OCI-LY3 (cell line): Measurements from ENCODE around the gene CELA1.

ENCODE experiments used
- H2AFZ ChIP-seq: fragments of 200-600, 300-600 bp; shearing (Covaris generic); 2 replicates; pipeline ENCODE4 v1.6.0; 2014; ENCODE audit warnings: antibody characterized with exemption, low read depth, low read length
- H3K27ac ChIP-seq: fragments of 200-600, 300-600 bp; sonication (generic); 2 replicates; pipeline ENCODE4 v1.5.1; 2014; ENCODE audit warnings: mild to moderate bottlenecking, low read length, moderate library complexity, mixed read lengths
- H3K27me3 ChIP-seq: fragments of 200-600, 300-600 bp; sonication (generic); 2 replicates; pipeline ENCODE4 v1.6.1; 2014; ENCODE audit warnings: low read depth, low read length, mixed read lengths
- H3K36me3 ChIP-seq: fragments of 200-600, 300-600 bp; sonication (generic); replicated peaks from 2 replicates; pipeline ENCODE3; 2014; ENCODE audit warnings: low read depth, low read length, mixed read lengths
- H3K4me1 ChIP-seq: fragments of 300-600, 200-600 bp; sonication (generic); 2 replicates; pipeline ENCODE4 v1.6.1; 2014; ENCODE audit warnings: low read length, mixed read lengths
- H3K4me2 ChIP-seq: fragments of 200-600, 300-600 bp; sonication (generic); 2 replicates; pipeline ENCODE4 v1.6.1; 2014; ENCODE audit warnings: low read length, mixed read lengths
- H3K4me3 ChIP-seq: fragments of 300-600, 200-600 bp; sonication (generic); 2 replicates; pipeline ENCODE4 v1.5.1; 2014; ENCODE audit warnings: antibody characterized with exemption, mild to moderate bottlenecking, low read length, moderate library complexity
- H3K79me2 ChIP-seq: fragments of 300-600, 200-600 bp; shearing (Covaris generic); 2 replicates; pipeline ENCODE4 v1.6.1; 2014; ENCODE audit warnings: mild to moderate bottlenecking, low read length, mixed read lengths
- H3K9ac ChIP-seq: fragments of 300-600, 200-600 bp; shearing (Covaris generic); 2 replicates; pipeline ENCODE4 v1.6.0; 2014; ENCODE audit warnings: mild to moderate bottlenecking, low read length, moderate library complexity
- H3K9me3 ChIP-seq: fragments of 200-600, 300-600 bp; shearing (Covaris generic); 2 replicates; pipeline ENCODE4 v1.6.1; 2014; ENCODE audit warnings: low read length, mixed read lengths; ENCODE audit not compliant: insufficient read depth
- H4K20me1 ChIP-seq: fragments of 200-600, 300-600 bp; sonication (generic); 2 replicates; pipeline ENCODE4 v1.6.1; 2016; ENCODE audit warnings: low read length, mixed read lengths; ENCODE audit not compliant: insufficient read depth
- CTCF ChIP-seq: fragments of 200-600, 300-600 bp; sonication (generic); IDR thresholded peaks from 2 replicates; pipeline ENCODE4 v1.5.1; 2014; ENCODE audit warnings: antibody characterized with exemption, low read length, low read depth
- EZH2phosphoT487 ChIP-seq: fragments of 200-600 bp; shearing (Covaris generic); IDR thresholded peaks from 2 replicates; pipeline ENCODE4 v1.6.1; 2018; ENCODE audit warnings: antibody characterized with exemption, mixed run types, low read depth

The CELA1 gene

DNA sequence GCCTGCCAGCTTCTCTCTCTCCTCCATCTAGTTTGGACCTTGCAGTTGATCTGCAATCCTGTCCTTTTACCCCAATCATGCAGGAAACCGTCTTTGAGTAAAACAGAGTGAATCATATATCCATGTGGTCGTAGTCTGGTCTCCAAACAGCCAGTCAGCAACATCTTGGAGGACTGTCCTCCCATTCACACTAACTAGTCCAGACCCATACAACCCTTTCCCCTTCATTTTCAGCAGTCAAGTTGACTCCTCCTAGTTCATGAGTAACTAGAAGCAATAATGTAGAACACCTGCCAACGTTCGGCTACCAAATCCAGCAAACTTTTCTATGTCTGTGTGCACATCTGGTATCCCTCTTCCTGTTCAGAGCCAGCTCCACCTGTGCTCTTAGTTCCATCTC lies 11.7 kb downstream of the CELA1 start:
- Histone ChIP-seq H3K9me3 (no peaks in the 10 kb centered on the region), H3K36me3 (no peaks in the 10 kb centered on the region), H3K9ac (no peak overlapping the region), H3K27me3 (no peaks in the 10 kb centered on the region), H3K79me2 (no peaks in the 10 kb centered on the region), H3K4me2 (no peak overlapping the region), H4K20me1 (no peaks in the 10 kb centered on the region), H3K4me3 (no peak overlapping the region), H2AFZ (no peak overlapping the region), H3K27ac (no peak overlapping the region), H3K4me1 (peaks cover 15% of the 10 kb centered on the region)
- TF ChIP-seq EZH2phosphoT487: no peak
- TF ChIP-seq CTCF: no peak

GRCh38 chr12:51333536-51333935 lies 12.9 kb downstream of the CELA1 start:
- H2AFZ ChIP-seq: no peak overlapping the region
- no peak for TF ChIP-seq CTCF
- no peak for TF ChIP-seq EZH2phosphoT487

DNA sequence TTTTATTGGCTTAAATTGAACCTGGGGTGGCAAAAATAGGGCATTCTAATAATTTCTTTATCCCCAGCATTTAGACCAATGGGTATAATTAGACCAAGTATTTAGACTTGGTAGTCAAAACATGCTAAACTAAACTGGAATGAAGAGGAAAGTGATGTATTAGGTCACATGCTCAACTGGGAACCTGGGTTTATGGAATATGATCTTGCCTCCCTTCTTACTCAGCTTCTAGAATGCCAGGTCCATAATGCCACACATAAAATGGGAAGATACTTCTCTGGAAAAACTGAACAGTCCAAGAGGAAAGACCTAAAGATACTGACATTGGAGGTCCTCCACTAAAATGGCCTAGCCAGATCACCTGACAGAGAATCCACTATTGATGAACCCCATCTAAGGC lies 16.3 kb downstream of the CELA1 start:
- Histone ChIP-seq H3K9ac (no peak overlapping the region), H3K4me3 (no peak overlapping the region), H3K4me1 (peaks cover 26% of the 10 kb centered on the region), H3K4me2 (no peak overlapping the region), H2AFZ (peak overlapping the region; percentile 27; the same call in 1 of the 2 replicates), H3K36me3 (no peaks in the 10 kb centered on the region), H3K27me3 (no peaks in the 10 kb centered on the region), H4K20me1 (no peaks in the 10 kb centered on the region), H3K27ac (no peak overlapping the region), H3K79me2 (no peaks in the 10 kb centered on the region), H3K9me3 (no peaks in the 10 kb centered on the region)
- TF ChIP-seq CTCF (no peak), EZH2phosphoT487 (no peak)

More at GRCh38 chr12:51333536-51333935, 12.9 kb downstream of the CELA1 start:
- no peaks in the 10 kb centered on the region for H3K36me3 ChIP-seq
- no peaks in the 10 kb centered on the region for H3K27me3 ChIP-seq
- no peak overlapping the region for H3K4me2 ChIP-seq
- H3K9ac ChIP-seq: no peak overlapping the region
- H4K20me1 ChIP-seq: no peaks in the 10 kb centered on the region
- H3K27ac ChIP-seq: no peak overlapping the region
- no peaks in the 10 kb centered on the region for H3K79me2 ChIP-seq
- H3K9me3 ChIP-seq: no peaks in the 10 kb centered on the region
- peaks cover 21% of the 10 kb centered on the region for H3K4me1 ChIP-seq
- no peak overlapping the region for H3K4me3 ChIP-seq

DNA sequence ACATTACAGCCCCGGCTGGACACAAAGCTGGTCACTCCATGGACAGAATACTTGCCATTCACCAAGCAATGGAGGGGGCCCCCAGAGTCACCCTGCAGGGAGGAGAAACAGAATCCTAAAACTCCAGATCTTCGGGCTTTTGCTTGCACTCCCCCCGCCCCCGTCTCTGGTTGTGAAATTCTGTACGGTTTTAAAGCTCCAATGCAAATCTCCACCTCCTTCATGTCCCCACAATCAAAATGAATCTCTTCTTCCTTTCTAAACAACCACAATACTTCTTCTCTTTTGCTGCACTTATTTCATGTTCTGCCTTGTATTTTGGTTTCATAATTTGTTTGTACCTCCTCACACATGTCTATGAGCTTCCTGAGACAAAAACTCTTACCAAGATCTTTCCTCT lies 16.7 kb downstream of the CELA1 start:
- no peaks in the 10 kb centered on the region for H3K36me3 ChIP-seq
- H3K27me3 ChIP-seq: no peaks in the 10 kb centered on the region
- peak overlapping the region; percentile 32 for H3K4me2 ChIP-seq
- H3K4me3 ChIP-seq: no peak overlapping the region
- peaks cover 26% of the 10 kb centered on the region for H3K4me1 ChIP-seq
- H3K27ac ChIP-seq: no peak overlapping the region
- no peaks in the 10 kb centered on the region for H3K9me3 ChIP-seq
- TF ChIP-seq CTCF (no peak), EZH2phosphoT487 (no peak)
- peak overlapping the region; percentile 27; the same call in 1 of the 2 replicates for H2AFZ ChIP-seq
- H4K20me1 ChIP-seq: no peaks in the 10 kb centered on the region
- no peak overlapping the region for H3K9ac ChIP-seq
- no peaks in the 10 kb centered on the region for H3K79me2 ChIP-seq
